ENCODE results near the gene NKX6-2.

Gene NKX6-2

DNA sequence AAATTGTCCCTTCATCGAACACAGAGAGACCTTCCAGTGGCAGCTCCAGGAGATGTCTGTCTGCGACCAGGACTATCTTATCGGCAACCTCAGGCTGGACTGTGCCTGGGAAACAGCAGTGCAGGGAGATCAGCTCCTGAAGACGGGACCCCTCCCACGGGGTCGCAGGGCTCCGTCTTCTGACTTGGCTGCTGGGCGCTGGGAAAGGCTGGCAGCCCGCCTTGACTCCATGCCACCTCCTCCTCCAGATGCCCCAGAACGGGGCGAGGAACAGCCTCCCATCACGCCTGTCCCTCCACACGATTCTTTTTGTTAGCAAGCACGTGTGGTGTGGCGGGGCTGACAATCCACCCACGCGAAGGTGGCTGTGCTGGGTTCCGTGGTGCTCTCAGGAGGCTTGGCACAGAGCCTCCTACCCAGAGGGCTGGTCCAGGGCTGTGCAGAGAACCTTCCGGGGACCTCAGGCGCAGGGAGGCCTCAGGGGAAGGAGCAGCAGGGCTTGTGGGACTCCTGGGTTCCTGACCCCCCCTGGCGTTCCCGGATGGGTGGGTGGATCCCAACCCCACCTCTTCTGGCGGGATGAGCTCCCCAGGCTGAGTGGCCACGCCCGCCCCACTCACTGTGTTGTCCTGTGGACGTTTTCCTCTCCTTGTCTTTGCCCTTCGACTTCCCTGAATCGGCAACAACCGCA, 47.6 kb upstream of the NKX6-2 start:
- Histone ChIP-seq H3K27ac (ENCODE audit: low read depth, low read length) (no peak overlapping the region), H3K36me3 (ENCODE audit: control insufficient read depth, low read length) (no peaks in the 10 kb centered on the region), H4K20me1 (ENCODE audit: control insufficient read depth, insufficient read depth, low read depth, low read length) (no peaks in the 10 kb centered on the region), H3K4me2 (ENCODE audit: low read length) (no peak overlapping the region), H3K4me1 (ENCODE audit: control insufficient read depth, low read length) (no peaks in the 10 kb centered on the region), H3K9me3 (ENCODE audit: control insufficient read depth, insufficient read depth, low read length) (peaks cover 21% of the 10 kb centered on the region; the same call in 1 of the 2 replicates), H3K9me2 (replicated peaks; ENCODE audit: control insufficient read depth, low read length) (no peaks in the 10 kb centered on the region), H3K4me3 (ENCODE audit: low read length) (no peak overlapping the region), H3K27me3 (ENCODE audit: control insufficient read depth, low read length) (no peaks in the 10 kb centered on the region), H3F3A (ENCODE audit: control insufficient read depth, insufficient read depth) (no peaks in the 10 kb centered on the region), H3K79me2 (ENCODE audit: control insufficient read depth, low read length) (no peaks in the 10 kb centered on the region)
- TF ChIP-seq EZH2phosphoT487 (IDR thresholded peaks at IDR 0.05; ENCODE audit: borderline replicate concordance, low read length) (no peak), CTCF (IDR thresholded peaks at IDR 0.05; ENCODE audit: low read depth, low read length, poor library complexity, severe bottlenecking) (no peak)

GRCh38 chr10:132832186-132832969, 46.4 kb upstream of the NKX6-2 start:
- Histone ChIP-seq H3K79me2 (ENCODE audit: control insufficient read depth, low read length) (no peaks in the 10 kb centered on the region), H3K4me1 (ENCODE audit: control insufficient read depth, low read length) (no peaks in the 10 kb centered on the region)

GRCh38 chr10:132829403-132829802, 43.5 kb upstream of the NKX6-2 start:
- Histone ChIP-seq H3K9me3 (ENCODE audit: control insufficient read depth, insufficient read depth, low read length) (peaks cover 34% of the 10 kb centered on the region), H3K79me2 (ENCODE audit: control insufficient read depth, low read length) (no peaks in the 10 kb centered on the region), H3K27ac (ENCODE audit: low read depth, low read length) (no peak overlapping the region), H3K4me3 (ENCODE audit: low read length) (no peak overlapping the region), H3F3A (ENCODE audit: control insufficient read depth, insufficient read depth) (peaks cover 11% of the 10 kb centered on the region), H4K20me1 (ENCODE audit: control insufficient read depth, insufficient read depth, low read depth, low read length) (no peaks in the 10 kb centered on the region), H3K27me3 (ENCODE audit: control insufficient read depth, low read length) (no peaks in the 10 kb centered on the region), H3K9me2 (replicated peaks; ENCODE audit: control insufficient read depth, low read length) (no peaks in the 10 kb centered on the region), H3K4me1 (ENCODE audit: control insufficient read depth, low read length) (no peaks in the 10 kb centered on the region), H3K4me2 (ENCODE audit: low read length) (no peak overlapping the region), H3K36me3 (ENCODE audit: control insufficient read depth, low read length) (no peaks in the 10 kb centered on the region)
- TF ChIP-seq EZH2phosphoT487 (IDR thresholded peaks at IDR 0.05; ENCODE audit: borderline replicate concordance, low read length) (no peak), CTCF (IDR thresholded peaks at IDR 0.05; ENCODE audit: low read depth, low read length, poor library complexity, severe bottlenecking) (no peak)

More at GRCh38 chr10:132832186-132832969, 46.4 kb upstream of the NKX6-2 start:
- no peak for TF ChIP-seq CTCF (IDR thresholded peaks at IDR 0.05; ENCODE audit: low read depth, low read length, poor library complexity, severe bottlenecking)
- H3K36me3 ChIP-seq (ENCODE audit: control insufficient read depth, low read length), result no peaks in the 10 kb centered on the region
- no peak overlapping the region for H3K4me3 ChIP-seq (ENCODE audit: low read length)
- no peaks in the 10 kb centered on the region for H3K9me2 ChIP-seq (replicated peaks; ENCODE audit: control insufficient read depth, low read length)
- no peaks in the 10 kb centered on the region for H3K27me3 ChIP-seq (ENCODE audit: control insufficient read depth, low read length)
- H3F3A ChIP-seq (ENCODE audit: control insufficient read depth, insufficient read depth), result no peaks in the 10 kb centered on the region
- no peak overlapping the region for H3K27ac ChIP-seq (ENCODE audit: low read depth, low read length)
- peaks cover 22% of the 10 kb centered on the region; the same call in 1 of the 2 replicates for H3K9me3 ChIP-seq (ENCODE audit: control insufficient read depth, insufficient read depth, low read length)
- H4K20me1 ChIP-seq (ENCODE audit: control insufficient read depth, insufficient read depth, low read depth, low read length), result no peaks in the 10 kb centered on the region
- no peak overlapping the region for H3K4me2 ChIP-seq (ENCODE audit: low read length)

Data from DOHH2 (cell line).